D341Med (cell line): ENCODE results near the gene CENPL.

Source experiments
- DNase-seq: peaks from one replicate; pipeline ENCODE4 v3.0.0; 2012; ENCODE audit warnings: low spot score

The CENPL gene

DNA sequence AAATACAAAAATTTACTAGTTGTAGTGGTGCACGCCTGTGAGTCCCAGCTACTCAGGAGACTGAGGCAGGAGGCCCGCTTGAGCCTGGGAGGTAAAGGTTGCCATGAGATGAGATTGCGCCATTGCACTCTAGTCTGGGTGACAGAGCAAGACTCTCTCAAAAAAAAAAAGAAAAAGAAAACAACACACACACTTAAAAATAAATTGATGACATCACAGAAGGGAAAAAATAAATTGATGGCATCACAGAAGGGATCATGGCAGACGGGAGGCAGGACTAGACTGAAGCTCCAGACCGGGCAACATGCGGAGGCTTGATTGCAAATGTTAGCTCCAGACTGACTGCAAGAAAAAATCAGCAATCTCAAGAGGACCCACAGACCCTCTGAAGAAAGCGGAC lies 66.6 kb downstream of the CENPL start:
- DNase-seq: no peak

- DNase-seq: no peak
These were observed 67.0 kb downstream of the CENPL start for GRCh38 chr1:173757666-173758065.

DNA sequence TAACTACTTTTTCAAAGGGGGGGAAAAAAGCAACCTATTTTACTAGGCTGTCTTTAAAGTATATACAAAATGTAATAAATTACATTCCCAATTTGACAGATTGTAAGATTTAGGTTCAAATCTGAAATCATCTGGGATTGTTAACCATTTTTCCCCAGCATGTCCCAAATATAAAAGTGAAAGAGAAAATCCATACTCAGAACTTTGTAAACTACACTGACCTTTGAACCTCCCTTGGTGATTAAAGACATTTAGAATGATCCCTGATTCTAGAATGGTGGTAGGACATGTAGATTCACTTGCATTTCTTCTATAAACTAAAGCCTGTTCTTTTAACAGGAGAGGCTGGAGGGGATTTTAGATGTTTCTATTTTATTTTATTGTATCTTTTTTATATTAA lies 70.9 kb downstream of the CENPL start:
- no peak for DNase-seq
